HG02610 (cell line): ENCODE measurements around the gene NUMA1.

Source experiments
- ATAC-seq: cut with Tn5 transposase; IDR thresholded peaks from one replicate; pipeline ENCODE4 v1.9.1; 2021; ENCODE audit warnings: mild to moderate bottlenecking, moderate library complexity; ENCODE audit not compliant: unreplicated experiment

NUMA1 gene

DNA sequence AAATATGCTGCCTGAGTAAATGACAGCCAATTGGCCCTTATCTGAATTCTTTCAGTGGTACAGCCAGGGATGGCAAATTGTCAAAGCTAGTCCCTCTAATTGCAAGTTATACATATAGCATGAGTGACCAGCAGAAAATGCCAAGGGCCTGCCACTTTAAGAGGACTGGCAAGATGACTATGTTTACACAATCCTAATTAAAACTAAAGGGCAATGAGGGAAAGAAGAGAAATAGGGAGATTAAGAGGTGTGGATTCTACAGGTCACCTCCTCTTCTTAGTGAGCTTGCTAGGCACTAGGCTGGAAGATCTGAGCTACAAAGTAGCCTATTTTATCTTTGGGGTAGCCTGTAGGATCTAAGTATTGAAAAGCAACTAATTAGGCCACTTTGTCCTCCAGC is 13.5 kb downstream of the NUMA1 start:
- ATAC-seq: no peak

DNA sequence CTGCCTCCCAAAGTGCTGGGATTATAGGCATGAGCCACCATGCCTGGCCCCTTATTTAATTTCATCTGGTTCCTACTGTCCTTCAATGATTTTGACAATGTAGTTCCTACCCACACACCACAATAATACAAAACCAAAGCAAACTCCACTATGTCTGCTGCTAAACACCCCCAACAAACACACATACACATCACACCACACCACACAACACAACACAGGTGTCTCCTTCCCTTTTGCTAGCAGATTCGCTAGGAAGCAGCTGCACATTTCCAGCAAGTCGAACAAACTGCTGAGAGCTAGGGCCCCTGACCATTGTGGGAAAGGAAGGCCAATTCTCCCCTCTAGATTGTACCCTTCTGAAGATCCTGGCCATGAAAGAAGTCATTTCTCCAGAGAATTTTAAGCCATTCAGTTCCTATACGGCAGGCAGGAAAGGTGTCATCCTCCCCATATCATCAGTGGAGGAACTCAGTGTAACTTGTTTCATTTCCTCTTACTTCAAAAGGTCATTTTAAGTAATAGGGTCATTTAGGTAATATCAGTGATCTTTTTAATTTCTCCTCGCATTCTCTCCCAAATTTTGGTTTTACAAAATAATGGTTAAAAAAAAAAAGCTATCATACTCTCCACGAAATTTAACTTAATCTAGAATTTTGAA is 18.5 kb downstream of the NUMA1 start:
- ATAC-seq: no peak

DNA sequence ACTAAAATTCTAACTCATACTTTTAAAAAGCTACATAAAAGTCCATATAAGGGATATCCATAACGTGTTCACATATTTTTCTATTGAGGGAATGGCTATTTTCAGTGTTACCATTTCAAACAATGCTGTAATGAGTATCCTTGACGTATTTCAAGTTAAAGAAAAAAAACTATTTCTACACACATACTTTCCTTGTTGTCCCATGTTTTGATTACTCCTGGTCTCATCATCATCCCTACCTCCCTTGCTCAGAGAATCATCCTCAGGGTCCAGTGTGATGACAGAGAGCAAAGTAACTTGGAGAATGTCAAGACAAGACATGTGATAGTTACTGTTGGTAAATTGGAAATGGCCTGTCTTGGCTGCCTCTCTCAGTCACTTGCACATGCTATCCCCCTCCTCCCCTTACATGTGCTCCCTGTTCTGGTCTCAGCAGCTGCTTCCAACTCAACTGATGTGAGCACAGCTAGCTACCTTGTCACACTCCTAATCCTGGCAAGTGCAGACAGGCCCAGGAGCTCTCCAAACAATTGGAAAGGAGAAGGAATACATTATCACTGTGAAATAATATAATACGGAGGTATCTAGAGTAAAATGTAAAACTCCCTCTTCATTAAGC is 21.8 kb downstream of the NUMA1 start:
- no peak for ATAC-seq

DNA sequence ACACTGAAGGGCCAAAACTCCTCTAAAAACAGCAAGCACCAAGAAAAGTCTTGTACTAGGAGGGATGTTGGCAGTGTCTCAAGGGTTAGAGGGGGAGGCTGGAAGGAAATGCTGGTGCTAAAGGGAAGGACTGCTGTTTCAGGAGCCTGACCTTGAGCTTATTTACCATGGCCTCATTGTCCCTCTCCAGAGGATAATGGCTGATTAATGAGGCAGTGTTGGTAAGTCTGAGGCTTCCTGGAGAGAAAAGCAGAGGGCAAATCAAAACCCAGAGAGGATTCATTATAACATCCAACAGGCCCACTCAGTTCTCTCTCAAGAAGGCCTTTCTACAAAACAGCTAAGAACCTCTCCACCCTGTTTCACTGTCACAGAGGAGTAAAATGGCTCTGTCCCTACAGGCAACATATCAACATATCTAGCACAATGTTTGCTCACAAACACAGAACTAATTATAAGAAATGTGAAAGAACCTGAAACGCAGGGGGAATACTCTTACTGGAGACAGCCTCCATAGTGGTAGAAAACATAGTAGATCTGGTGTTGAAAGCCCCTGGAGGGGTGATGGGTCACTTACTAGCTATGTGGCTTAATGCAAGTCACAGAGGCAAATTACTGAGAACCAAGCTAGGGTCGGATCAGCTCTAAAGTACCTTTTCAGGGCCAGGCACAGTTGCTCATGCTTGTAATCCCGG is 31.4 kb downstream of the NUMA1 start:
- no peak for ATAC-seq

DNA sequence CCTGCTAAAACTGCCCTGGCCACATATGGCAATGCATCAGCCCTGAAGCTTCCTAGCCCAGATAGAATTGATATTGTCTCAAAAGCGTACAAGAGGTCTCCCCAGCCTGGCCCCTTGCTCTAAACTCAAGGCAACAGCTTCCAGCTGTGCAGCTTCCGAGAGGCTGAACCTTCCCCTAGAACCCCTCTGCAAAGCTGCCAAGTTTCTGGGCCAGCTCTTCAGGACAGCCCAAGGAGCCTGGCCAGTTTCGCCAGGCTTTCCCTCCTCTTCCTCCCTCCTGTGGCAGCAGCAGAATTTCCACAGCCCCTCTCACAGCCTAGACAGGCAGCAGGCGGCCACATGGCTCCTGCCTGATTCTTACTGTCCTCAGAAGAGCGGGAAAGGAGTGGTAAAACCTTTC is 34.5 kb downstream of the NUMA1 start:
- no peak for ATAC-seq

DNA sequence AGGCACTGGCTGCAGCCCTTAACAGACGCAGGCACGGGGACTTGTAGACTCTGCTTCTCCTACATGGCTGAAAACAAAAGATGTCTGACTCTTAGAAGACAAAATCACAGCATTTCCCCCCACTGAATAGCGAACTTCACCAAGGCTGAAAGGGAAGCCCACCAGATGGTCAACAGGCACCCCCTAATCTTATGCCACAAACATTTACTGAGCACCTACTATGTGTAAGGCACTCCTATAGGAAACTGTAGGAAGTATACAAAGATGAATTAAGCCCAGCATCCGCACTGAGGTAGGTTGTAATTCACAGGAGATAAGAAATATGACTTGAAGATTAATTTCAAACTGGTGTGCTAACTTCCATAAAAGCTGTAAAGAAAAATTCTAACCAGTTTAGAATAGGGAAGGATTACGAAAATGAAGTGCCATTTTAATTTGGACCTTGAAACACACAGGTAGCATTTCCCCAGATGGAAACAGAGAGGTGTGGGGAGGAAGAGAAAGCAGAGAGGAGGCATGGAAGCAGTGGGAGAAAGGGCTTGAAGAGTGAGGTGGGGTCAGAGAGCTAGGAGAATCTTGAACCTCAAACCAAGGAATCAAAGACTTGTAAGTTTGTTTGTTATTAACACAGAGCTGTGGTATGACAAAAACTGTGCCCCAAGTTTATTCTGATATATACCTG is 38.1 kb downstream of the NUMA1 start:
- ATAC-seq: no peak

DNA sequence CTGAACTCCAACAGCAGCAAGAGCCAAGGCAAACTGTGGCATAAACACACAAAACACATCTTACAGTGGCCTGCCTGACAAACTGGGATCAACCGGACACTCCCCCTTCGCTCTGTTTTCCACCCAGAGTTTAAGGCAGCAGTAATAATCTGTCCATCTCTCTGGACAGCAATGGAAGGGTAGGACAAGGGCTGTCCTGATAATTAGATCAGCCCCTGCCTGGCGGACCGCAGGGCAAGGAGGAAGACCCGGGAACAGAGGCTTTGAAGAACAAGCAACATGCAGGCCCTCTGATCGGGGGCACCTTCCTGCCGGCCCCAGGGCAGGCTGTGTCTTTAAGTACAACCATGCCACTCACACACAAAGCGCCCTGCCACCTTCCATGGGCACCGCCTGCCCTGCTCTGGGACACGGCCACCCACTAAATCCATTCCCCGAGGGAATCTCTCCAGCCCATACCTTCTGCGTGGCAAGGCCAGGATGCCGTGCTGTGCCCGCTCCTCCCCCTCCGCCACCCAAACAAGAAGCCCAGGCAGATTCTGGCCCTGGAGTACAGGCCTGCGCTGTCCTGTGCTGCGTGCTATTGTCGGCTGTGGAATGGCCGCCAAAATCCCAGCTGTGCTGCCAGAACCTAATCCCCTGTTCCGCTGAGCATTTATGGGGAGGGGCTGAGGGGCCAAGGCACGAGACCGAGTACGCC is 38.8 kb downstream of the NUMA1 start:
- ATAC-seq: no peak

DNA sequence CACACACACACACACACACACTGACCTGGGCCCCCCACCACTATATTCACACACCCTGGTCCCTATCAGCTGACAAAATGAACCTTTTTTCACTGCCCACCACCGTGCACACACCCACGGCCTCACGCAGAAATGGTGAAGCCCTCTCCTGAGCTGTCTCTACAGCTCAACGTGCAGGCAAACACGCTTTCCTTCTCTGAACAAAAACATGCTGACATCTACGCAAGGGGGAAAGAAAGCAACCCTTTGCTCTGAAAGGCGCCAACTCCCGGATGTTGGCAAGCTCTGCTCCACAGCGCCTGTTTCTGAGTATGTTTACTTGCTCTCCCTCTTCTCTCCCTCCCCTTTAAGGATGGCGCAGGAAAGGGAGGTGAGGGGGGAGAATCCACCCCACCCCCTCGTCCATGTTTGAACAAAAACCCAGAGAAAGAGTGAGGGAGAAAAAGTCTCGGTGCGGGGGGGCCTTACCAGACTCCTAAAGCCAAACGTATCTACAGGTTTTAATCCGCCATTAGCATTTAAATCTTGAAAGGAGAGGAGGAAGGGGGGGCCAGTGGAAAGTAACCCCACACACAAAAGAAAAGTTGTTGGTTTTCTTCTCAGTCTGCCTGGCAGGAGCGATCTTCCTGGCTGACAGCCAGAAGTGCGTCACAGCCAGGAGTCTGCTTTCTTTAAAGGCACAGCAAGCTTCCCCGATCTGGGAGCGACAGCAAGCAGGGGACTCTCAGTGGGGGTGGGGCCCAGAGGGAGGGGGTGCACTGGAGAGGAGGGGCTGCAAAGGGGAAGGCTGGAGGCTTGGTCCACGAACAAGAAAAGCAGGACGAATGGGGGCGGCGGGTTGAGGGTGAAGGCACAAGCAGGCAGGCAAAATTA is 39.6 kb downstream of the NUMA1 start:
- ATAC-seq: no peak

DNA sequence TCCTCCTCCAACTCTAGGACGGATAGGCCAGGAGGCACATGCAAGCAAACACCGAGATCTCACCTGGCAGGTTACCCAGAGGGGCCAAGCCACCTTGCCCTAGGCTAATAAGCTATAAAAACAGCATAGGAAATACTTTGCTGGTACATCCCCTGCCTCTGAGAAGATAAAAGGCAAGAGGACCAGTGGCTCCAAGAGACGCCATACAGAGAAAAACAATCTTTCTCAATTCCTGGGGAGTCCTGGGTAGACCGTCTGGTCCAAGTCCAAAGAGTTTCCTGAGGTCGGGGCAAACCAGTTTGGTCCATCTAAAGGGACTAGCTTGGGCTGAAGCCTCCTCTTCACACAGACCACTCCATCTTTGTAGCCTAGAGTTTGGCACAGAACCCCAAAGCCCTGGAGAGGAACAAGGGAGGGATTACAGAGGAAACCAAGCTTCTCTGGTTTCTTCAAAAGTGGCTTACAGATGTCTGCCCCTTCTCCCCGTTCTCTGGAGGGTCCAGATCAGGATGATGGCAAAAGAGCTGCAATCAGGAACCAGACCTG is 40.4 kb downstream of the NUMA1 start:
- no peak for ATAC-seq

DNA sequence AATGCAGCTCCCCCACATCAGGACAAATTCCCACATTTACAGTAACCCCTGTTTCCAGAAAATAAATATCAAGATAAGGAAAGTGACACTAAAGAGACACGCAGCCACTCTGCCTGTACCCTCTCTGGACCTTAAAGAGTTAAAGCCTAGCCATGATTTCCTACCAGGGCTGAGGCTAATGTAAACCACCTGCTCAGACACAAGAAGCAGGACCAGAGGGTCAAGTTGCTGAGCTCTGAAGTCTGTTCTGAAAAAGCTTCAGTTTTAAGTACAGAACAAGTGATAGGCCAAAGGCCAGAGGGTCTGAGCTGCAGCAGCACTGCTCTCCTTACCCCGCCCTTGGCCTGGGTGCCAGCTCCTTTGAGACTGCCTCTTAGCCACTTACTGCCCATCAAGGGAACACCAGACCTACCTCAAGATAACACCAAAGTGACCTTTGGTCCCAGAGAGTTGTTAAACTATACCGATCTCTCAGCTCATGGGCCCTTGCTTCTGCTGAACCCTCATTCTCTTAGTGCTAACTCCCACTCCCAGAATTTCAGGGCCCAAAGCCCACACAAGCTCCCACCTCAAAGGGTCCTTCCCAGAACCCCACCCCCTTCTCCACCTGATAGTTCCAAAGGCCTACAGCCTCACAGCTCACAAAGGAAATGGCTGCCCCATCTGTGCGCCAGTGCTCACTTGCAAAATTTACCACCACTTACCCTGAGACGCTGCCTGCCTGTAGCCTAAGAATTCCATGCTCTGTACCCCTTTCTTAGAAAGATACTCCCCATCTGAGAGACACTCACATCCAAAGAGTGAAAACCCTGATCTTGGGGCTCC is 41.1 kb downstream of the NUMA1 start:
- no peak for ATAC-seq

DNA sequence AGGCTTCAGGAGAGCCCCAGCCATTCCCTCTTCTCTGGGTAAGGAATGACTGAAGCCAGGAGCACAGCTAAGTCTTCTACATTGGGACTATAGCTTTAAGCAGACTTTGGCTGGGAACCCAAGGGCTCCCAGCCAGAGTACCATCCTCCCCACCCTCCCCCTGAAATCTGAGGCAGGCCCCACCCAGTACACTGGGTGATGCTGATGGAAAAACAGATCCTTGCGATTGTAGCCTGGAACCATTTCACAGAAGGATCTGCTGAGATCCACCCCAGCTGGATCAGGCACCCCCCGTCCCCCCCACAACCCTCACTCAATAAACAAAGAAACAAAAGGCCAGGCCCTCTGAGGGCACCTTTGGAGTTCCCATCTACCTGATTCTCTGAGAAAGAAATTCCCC is 41.9 kb downstream of the NUMA1 start:
- no peak for ATAC-seq

DNA sequence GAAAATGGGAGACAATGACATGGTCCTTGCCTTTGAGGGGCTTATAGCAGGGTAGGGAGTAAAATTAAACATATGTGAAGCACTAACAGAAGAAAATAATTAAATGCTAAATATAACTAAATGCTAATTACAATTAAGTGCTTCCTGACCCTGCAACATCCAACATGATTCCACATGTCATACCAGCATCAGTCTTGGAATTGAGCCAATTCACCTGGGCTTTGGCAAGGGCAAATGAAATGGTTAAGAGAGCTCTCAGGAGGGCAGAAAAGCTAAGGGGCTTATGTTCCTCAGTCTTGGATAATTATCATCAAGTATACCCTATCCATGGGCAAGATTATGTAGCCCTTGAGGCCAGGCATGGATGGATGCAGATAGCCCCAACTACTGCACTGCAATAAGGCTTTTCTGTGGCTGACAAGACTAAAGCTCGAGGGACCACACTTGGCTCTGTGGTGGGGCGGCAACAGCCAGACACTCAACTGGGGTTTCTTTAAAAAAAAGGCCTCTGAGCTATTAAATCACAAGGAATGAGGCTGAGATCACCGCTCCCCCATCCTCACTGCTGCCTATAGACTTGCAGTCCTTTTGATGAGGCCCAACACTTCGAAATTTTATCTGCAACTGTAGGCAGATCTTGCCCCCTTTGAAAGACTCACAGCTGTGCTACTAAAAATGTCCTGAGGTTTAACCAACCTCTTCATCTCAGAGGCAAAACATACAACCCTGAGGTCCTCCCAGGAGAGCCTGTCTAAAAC is 42.6 kb downstream of the NUMA1 start:
- ATAC-seq: no peak

DNA sequence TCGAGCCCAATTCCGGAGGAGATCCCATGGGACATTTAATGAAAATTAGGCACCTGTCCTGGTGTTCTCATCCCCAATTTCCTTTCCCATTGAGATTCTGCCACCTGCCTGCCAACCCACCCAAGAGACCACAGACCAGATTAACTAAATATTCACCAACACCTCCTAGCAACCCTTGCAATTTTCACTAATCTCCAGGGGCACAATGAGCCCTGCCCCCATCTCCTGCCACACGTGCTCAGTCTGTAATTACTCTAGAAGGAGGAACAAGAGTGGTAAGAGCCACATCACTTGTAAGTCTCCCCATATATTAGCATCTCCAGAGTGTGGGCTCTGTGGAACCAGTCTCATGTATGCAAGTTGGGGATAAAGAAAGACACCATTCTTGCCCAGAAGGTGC is 43.7 kb downstream of the NUMA1 start:
- no peak for ATAC-seq

DNA sequence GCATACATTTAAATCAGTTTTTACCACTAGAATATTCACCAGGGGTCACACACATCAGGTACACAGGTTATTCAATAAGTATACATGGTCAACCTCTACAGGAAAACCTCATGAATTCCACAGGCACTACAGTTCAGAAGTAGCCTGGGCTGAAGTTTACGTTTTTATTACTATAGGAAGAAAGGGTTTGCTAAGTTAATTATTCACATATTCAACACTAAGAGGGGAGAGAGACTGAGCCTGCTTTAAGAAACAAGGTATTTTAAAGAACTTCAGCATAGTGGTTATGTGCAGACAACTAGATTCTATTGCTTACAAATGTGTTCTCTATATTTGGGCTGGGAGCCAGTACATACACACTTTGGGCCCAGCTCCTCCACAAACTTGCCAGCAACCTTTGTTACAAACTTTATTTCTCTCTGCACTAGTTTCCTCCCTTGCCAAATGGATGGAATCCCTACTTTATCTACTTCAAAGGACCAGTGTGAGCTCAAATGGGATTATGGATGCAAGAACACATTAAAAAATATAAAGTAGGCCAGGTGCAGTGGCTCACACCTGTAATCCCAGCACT is 49.8 kb downstream of the NUMA1 start:
- no peak for ATAC-seq

DNA sequence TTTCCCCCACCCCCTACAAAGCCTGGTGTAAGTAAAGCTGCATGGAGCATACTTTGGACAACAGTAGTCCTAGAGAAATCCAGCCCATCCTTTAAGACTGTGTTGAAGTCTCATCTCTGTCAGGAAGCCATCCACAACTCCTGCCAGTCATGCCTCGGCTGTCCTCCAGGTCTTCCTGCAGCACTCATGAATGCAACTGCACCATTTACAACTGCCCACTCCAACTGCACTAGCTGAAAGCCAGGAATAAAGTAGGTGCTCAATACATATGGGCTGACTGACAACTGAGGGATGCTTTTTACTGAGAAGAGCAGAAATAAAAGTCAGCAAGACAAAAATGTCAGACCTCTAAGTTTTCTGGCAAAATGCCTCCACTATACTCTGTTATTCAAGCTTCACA is 54.3 kb downstream of the NUMA1 start:
- no peak for ATAC-seq

DNA sequence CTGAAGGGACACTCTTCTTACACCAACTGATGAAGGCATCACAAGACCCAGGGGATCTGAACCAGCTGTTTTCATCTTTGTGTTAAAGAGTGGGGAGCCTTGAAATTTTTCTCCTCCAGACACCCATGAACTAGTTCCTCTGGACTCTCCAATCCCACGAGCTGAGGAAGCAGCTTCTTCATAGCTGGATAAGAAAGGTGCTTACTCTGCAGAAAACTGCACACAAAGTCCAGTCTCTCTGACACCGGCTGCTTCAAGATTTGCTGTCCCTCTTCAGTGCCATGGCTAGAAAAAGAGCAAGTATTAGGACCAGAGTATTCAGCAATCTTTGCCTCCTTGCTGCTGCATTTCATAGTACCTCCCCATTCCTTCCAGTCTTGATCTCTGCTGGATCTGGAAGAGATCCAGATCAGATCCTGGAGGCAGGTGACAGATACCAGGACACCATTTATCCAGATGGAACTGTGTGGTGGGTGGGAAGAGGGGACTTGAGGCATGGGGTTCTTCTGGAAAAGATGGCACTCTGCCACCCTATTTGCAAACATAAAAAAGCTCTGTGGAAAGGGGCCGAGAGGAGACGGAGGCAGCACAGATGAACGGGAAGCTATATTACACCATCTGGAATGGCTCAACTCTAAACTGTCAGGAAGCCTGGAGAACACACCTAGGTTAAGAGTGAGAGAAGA is 56.1 kb downstream of the NUMA1 start:
- no peak for ATAC-seq

DNA sequence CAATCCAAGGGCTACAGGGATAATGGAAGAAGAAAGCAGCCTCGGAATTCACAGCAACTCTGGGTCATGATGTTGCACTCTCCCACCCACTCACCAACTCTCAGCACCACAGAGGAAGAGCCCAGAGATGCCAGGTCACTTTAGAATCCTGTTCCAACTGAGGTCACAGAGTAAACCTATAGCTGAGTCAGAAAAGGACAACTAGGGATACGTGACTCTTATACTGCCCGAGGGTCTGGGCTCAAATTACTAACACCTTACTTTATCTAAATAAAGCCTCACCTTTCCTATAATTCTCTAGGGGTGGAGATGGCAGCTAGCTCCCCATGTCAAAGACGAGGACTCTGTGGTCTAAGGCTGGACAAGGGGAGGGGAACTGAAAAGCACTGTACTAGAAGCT is 57.0 kb downstream of the NUMA1 start:
- no peak for ATAC-seq

DNA sequence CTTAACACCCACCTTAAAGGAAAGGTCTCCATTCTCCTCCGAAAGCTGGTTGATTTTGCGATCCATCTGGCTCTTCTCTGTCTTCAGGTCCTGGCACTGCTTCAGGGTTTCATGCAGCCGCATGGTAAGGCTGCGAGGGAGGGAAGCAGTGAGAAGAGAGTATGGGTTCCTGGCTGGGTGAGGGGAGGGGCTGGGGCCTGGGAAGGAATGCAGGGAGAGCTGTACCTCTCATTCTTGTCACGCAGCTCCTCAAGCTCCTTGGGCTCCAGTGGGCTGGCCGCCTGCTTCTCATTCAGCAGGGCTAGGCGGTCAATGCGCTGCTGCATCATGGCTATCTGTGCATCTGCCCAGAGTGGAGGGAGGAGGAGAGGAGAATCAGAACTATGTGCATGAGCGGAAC is 62.2 kb downstream of the NUMA1 start:
- ATAC-seq: no peak
